Fibroblast of skin of right quadriceps (primary cell): ENCODE data around the gene RP9.
"Not testable (repeated sequence)": the region's sequence is repeated elsewhere in the genome, so short reads cannot be mapped to it uniquely, and the experiment has no call there.

ENCODE experiments used
- DNase-seq: peaks from one replicate; pipeline ENCODE4 v3.0.0-alpha.2; 2013

The RP9 gene

DNA sequence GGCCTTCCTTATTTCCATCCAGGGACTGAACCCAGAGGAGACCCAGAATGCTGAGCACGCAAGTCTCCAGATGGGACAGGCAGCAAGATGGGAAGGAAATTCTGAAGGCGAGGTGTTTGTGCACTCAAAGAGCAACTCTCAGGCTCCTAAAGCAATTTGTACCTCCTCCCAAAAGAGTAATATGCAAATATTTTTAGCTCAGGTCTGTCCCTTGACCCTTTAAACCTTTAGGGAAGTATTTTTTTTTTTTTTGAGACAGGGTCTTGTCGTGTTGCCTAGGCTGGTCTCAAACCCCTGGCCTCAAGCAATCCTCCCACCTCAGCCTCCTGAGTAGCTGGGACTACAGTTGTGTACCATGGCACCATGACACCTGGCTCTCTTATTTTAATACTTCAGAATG, 8.4 kb downstream of the RP9 start:
- no peak for DNase-seq

DNA sequence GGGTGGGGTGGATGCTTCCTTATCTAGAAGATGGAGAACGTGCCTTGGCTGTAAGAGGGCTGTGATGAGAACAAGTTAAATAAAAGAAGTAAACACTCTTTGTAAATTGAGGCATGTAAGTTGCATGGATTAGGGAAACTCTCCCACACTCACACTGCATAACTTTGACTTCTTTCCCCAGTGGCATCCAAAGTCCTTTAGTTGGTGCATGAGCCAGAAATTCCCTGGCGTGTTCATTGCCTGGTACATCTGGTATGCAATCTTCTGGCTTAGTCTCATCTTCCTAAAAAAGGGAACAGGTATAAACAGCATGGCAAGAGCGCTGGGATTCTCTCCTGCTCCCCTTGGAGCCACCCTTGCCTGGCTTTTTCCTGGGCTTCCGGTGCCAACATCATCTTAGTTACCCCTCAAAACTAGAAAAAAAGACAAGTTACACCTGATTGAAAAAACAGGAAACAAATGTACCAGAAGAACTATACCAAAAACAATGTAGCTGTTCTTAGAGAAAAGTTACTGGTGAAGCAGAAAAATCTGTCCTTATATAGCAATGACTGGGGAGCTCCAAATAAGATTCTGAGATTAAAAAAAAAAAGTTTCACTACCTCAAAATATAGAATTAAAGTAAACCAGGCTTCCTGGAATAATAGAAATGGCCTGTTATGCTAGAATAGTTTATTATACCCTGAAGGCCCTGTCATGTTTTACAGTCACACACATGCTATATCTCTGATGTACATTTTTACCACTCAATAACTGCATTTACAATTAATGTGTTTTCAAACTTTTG, 9.9 kb downstream of the RP9 start:
- DNase-seq = no peak

DNA sequence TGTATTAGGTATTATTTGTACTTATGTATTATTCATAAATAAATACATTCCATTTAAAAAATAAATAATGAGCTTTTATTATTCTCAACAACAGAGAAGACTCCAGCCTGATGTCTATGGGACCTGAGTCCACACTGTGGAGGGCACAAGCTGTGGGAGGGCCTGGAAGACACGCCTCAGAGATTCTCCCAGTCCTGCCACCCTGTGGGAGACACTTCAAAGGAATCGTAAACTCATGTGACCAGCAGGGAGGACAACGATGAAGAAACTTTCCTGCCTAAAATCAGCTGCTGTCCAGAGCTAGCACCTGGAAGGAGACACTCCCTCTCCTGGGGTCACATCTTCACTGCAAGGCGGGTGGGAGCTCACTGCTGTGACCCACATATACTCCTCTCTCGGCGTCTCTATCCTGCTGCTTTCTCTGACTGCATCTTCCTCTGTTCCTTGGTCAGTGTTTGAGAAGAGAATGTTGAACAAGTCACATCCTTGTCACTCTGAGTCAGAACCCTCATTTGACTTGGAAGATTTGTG, 14.4 kb downstream of the RP9 start:
- DNase-seq = not testable (repeated sequence)

DNA sequence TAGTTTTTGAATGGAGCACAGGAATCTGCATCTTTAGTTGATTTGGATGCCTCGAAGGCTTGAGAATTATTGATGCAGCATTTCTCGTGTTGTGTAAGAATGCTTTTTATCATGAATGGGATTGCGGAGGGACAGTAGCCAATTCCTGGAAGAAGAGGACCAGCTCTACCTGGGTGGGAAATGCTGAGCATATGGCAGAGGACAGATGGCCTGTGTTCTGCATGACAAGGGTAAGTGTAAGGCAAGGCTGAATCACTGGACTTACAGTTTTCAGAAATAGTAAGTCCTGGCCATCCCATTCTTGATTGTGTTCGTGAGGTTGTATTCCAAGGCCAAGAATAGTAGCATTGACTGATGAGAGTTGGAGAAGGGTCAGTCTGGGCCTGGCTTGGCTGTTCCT, 15.9 kb downstream of the RP9 start:
- DNase-seq = no peak

DNA sequence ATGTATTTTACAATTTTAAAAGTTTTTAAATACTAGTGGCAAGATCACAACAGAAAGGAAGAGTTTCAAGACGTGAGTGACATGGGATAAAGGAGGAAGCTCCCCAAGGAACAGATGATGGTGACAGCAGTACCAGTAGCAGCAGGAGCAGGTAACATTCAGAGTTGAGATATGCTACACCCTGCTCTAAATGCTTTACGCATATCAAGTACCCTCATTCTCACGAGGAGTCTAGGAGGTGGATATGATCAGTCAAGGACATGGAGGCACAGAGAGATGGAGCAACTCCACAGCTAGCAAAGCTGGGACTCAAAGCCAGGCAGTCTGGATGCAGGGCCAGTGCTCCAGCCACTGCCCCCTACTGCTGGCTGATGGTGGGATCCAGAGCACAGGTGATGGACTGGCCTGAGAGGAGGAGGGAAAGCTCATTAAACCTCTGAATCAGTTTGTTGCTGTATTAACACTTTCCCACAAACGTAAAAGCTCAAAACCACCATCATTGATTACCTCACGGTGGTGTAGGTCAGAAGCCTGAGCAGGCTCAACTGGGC, 17.5 kb downstream of the RP9 start:
- DNase-seq = no peak

DNA sequence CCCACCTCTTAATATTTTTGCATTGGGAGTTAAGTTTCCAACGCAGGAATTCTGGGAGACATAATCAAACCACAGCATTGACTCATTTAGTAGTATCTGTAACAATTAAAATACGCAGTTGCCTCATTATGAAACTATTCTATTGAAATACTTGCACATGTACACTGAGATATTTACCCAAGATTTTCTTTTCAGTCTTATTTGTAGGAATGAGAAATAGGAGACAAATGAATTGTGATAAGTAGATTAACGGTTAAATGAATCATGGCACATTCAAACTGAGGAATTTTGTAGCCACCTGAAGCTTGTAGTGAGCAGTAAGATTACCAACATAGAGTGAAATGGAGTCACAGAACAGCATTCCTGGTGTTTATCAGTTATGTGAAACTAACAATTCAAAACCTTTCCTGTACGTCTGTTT, 18.1 kb downstream of the RP9 start:
- peak; percentile 57 for DNase-seq

DNA sequence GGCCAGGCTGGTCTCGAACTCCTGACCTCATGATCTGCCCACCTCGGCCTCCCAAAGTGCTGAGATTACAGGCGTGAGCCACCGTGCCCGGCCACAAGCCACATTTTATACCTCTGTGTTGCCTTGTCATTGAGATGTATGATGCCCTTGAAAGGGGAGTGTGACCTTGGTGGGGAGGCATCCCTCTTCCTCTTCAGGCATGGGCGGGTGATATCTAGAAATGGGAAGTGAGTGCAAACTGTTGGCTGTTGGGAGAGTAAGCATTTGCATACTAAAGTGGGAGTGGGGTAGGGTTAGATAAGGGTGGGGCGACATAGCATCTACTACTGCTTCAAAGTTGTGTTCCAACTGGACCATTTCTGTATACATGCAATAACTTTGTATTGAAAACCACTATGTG, 20.1 kb downstream of the RP9 start:
- no peak for DNase-seq

DNA sequence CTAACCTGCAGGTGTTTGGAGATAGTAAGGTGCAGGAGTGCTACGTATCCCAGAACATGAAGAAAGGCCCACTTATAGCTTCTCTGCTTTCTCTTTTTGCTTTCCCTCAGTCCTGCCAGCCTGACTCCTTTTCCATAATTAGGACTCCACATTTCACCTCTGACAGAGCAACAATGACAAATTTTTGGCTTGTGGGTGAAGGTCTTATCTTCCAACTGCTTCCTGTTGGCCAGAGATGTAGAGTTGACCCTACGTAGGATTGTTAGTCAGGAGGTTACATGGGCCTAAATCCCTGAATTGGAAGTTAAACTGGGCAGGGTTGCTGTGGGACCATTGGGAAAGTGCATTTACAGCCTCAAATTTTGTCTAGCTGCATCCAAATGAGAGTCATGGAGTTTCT, 21.3 kb downstream of the RP9 start:
- DNase-seq = no peak

DNA sequence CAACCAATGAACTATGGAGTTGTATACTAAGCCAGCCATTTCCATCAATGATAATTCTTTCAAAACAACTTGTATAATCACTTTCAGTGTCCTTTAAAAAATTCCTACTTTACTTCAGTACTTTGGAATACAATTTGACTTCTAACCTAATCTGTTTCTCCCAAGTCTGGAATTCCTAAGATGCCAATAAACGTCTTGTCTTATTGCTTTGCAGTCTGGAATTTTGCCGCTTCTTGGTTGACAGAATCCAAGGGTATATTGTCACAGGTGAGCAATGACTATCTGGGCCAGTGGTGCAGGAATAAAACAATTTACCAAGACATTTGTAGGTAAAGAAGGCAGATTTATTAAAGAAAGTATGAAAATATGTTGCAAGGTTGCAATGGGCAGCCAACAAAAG, 21.8 kb downstream of the RP9 start:
- no peak for DNase-seq

DNA sequence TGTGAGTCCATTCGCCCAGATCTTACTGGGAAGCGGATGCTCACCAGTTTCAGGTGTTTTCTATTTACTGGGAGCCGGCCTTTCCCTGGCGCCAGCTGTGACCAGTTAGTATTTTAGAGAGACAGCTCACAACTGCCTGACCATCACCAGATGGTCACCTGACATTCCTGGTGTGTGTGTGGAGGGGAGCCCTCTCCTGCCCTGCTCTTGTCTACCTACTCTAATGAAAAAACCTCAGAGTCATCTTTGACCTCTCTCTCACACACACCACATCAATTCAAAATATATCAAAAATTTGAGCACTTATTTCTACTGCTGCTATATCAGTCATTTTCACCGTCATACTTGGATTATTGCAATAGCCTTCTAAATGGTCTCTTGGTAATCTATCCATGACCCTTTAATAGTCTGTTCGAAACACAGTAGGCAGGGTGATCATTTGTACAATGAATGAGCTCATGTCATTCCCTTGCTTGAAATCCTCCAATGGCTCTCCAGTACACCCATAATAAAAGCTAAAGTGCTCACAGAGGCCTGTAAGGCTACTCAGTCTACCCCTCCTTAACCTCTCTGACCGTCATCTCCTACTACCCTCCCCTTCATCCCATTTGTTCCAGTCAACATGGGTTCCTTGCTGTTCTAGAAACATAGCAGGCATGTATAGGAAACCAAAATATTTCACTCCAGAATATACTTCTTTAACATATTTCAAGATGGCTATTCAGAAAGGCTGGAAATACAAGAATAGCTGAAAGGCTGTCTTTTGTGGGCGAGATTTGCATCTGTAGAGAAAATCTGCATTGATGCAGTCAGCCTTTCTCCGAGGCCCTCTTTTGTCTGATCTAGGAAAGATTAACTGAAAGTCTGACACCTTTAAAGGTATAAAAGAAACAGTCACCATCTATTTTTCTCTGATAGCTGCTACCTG, 29.2 kb downstream of the RP9 start:
- no peak for DNase-seq

DNA sequence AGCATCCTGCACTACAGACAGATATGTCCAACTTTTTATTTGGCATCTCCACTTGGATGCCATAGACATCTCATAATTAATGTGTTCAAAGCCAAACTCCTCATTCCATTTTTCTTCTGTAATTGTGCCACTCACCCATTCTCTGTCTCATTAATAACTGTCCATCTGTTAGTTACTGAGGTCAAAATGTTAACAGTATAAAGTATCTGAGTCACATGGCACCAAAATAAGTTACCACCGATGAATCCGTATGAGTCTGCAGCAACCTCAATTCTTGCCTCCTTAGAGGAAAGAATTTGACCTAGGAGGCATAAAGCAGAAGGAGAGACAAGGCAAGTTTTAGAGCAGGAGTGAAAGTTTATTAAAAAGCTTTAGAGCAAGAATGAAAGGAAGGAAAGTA, 30.1 kb downstream of the RP9 start:
- no peak for DNase-seq

DNA sequence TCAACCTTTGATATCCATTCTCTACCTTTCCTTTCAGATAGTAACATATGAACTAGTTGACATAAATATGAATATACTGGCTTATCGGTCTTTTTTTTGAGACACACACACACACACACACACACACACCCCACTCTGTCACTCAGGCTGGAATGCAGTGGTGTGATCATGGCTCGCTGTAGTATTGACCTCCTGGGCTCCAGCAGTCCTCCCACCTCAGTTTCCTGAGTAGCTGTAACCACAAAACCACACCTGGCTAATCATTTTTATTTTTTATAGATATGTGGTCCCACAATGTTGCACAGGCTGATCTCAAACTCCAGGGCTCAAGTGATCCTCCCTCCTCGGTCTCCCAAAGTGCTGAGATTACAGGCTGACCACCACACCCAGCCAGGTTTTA, 32.5 kb downstream of the RP9 start:
- no peak for DNase-seq

DNA sequence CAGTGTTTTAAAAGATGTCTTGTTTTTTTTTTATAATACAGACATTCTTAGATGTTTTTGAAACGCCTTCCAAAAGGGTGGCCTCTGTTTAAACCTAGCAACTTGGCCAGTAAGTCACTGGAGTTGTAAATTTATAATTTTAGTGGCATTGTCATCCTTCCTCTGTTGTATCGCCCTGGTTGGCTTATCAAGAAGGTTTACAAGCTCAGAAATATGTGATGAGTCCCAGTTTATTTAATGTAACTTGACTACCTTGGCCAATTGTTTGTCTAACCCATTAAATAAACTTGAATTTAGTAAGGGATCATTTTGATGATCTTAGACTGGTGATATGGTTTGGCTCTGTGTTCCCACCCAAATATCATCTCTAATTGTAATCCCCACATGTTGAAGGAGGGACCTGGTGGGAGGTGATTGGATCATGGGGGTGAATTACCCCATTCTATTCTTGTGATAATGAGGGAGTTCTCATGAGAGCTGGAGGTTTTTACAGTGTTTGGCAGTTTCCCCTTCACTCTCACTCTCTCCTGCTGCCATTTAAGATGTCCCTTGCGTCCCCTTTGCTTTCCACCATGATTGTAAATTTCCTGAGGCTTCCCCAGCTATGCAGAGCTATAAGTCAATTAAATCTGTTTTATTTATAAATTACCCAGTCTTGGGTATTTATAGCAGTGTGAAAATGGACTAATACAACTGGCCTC, 33.2 kb downstream of the RP9 start:
- DNase-seq = no peak

DNA sequence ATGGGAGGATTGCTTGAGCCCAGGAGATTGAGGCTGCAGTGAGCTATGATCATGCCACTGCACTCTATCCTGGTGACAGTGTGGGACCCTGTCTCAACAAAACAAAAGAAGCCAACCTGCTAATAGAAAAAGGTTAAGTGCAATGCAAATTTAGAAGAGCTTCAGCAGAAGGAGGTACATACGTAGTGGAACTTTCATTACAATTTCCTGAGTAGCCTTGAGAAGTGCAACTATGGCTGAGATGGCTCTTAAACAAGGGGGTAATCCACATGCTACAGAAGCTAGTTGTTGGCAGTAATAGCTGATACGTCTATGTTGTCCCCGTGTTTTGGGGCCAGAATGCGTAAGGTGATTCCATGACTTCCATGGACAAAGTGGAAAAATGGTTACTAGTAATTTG, 36.0 kb downstream of the RP9 start:
- DNase-seq = no peak

DNA sequence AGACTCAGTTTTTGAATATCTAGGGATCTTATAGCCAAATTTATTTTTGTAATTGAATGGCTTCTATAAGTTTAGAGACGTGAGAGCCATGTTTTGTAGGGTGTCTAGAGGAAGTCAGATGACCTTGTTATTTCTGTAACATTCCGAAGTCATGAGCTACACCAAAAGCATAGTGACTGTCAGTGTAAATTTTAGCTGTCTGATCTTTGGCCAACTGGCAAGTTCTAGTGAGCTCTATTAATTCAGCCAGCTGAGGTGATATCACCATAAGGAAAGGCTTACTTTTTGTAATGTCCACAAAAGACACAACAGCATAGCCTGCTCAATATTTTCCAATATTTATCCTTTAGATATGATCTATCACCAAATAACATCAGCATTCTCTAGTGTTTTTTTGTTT, 36.7 kb downstream of the RP9 start:
- peak; percentile 75 for DNase-seq

DNA sequence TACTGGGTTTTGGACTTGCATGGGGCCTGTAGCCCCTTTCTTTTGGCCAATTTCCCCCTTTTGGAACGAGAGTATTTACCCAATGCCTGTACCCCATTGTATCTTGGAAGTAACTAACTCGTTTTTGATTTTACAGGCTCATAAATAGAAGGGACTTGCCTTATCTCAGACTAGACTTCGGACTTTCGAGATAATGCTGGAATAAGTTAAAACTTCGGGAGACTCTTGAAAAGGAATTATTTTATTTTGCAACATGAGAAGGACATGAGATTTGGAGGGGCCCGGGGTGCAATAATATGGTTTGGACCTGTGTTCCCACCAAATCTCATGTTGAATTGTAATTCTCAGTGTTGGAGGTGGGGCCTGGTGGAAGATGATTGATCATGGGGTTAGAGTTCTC, 38.4 kb downstream of the RP9 start:
- DNase-seq = no peak

DNA sequence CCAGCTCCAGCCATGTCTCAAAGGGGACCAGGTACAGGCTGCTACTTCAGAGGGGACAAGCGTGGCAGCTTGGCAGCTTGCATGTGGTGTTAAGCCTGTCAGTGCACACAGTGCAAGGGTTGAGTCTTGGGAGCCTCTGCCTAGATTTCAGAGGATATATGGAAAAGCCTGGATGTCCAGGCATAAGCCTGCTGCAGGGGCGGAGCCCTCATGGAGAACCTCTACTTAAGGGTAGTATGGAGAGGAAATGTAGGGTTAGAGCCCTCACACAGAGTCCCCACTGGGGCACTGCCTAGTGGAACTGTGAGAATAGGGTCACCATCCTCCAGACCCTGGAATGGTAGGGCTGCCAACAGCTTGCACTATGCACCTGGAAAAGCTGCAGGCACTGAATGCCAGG, 38.9 kb downstream of the RP9 start:
- DNase-seq = no peak

DNA sequence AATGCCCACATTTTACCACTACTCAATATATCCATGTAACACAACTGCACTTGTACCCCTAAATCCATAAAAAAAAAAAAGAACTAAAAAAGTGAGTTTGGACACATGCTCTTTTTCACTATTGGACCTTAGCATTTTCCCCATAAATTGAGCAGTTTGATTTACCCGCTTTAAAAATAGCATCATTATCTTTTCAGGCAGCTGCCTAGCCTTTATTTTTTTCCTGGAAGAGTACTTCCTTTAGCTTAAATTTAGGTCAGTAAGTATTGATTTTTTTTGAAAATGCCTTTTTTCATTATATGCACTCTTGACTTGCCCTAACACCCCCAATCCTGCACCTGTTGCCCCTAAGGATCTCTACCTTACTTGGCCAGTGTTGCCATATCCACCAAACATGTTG, 41.3 kb downstream of the RP9 start:
- DNase-seq = no peak

DNA sequence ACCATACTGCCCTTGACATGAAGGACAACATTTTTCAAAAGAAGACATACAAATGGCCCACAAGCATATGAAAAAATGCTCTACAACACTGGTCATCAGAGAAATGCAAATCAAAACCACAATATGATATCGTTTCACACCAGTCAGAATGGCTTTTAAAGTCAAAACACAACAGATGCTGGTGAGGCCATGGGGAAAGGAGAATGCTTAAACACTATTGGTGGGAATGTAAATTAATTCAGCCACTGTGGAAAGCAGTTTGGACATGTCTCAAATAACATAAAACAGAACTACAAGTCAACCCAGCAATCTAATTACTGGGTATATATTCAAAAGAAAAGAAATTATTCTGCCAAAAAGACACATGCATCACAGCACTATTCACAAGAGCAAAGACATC, 42.4 kb downstream of the RP9 start:
- DNase-seq = no peak

DNA sequence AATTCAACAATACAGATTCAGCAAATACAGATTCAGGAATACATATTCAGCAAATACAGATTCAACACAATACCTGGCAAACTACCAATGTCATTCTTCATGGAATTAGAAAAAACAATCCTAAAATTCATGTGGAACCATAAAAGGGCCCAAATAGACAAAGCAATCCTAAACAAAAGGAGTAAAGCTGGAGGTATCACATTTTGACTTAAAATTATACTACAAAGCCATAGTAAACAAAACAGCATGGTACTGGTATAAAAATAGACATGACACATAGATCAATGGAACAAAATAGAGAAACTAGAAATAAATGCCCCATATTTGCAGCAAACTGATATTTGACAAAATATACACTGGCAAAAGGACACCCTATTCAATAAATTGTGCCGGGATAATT, 43.2 kb downstream of the RP9 start:
- no peak for DNase-seq

DNA sequence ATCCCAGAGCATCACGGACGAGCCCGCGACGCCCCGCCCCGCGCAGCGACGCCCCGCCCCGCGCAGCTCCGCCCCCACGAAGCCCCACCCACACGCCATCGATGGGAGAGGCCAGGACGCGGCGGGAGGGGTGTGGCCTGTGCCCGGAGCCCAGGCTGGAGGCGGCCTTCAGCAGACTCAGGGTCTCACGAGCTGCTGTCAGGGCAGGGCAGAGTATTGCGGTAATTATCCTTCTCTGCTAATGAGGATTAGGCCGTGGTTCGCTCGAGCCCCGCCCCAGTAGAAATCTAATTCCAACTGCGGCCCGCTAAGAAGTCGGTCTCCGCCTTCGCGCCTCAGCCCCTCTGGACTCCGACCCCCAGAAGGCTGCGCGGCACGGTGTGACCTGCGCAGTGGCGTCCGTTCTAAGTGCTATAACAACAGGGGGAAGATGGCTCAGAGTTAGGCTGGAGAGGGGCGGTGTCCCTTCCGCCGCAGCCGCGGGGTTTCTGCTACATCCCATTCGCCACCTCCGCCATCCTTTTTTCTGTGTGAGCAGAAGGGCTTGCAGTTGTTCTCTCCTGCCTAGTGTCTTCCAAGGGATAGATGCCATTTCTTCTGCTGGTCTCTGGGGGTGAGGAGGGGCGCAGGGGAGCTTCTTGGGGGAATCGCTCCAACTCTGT, 46.3 kb downstream of the RP9 start:
- DNase-seq = peak; percentile 96

DNA sequence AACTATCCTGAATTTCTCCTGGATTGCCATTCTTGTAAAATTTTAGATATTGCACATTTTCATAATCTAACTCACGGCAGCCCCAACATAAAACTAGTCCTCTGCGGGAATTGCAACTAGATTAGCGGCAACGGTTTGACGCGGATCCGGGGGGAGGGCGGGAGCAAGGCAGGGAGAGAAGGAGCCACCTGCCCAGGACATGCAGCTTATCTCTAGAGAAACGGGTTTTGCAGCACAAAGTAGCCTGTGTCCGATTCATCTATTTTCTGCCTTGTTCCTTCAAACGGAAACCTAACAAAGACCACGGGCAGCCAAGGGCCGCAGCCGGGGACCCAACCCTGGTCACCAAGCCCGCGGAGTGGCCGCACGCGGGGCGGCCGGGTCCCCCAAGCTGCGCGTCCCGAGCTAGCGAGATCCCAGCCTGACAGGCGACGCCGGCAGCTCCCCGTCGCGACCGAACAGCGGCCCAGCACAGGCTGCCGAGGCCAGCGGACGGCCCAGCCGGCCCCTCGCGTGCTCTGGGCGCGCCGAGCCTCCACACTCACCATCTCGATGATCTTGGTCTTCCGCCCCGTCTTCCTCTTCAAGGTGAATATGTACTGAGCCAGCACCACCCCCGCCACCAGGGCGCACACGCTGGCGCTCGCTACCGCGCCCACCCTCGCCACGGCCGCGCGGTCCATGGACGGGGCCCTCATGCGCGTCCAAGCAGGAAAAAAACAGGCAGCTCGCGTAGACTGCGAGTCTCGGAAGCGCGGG, 47.0 kb downstream of the RP9 start, which contains the start of gene NT5C3A:
TSS of gene NT5C3A (minus strand) at position 754 of the 759 bp plus-strand sequence. CDS start at position 683, 71 bp downstream.
- peak; percentile 18 for DNase-seq
